GM18873 (cell line): ENCODE results near the gene CSNK2A1.

Source experiments
- ATAC-seq: cut with Tn5 transposase; IDR thresholded peaks from one replicate; pipeline ENCODE4 v1.9.1; 2021; ENCODE audit warnings: mild to moderate bottlenecking, moderate library complexity, moderate number of reproducible peaks; ENCODE audit not compliant: unreplicated experiment, low FRiP score

The CSNK2A1 gene

GRCh38 chr20:434221-434620 is 109.4 kb downstream of the CSNK2A1 start:
- ATAC-seq, result no peak

GRCh38 chr20:433300-433975 is 110.2 kb downstream of the CSNK2A1 start:
- peak; percentile 74 for ATAC-seq

- no peak for ATAC-seq
Observed at GRCh38 chr20:432677-433299, 110.8 kb downstream of the CSNK2A1 start.

GRCh38 chr20:432208-432607 is 111.4 kb downstream of the CSNK2A1 start:
- ATAC-seq, result no peak

- ATAC-seq, result no peak
Observed at GRCh38 chr20:431012-431904, 112.3 kb downstream of the CSNK2A1 start.

GRCh38 chr20:430091-430999 is 113.2 kb downstream of the CSNK2A1 start:
- no peak for ATAC-seq

- no peak for ATAC-seq
Observed at GRCh38 chr20:428658-429200, 114.9 kb downstream of the CSNK2A1 start.

- ATAC-seq, result no peak
Observed at GRCh38 chr20:427849-428657, 115.5 kb downstream of the CSNK2A1 start.

GRCh38 chr20:427401-427800 is 116.2 kb downstream of the CSNK2A1 start:
- ATAC-seq, result no peak

- ATAC-seq, result no peak
Observed at GRCh38 chr20:426566-426965, 117.0 kb downstream of the CSNK2A1 start.
